Vagina (tissue), 2 donors: Measurements from ENCODE around the gene MEIS1.

Source experiments
- POLR2A ChIP-seq, 2 donors: fragments of 450-650 bp; IDR thresholded peaks; one replicate each; pipeline ENCODE4 v1.6.1; 2017; ENCODE audit warnings: antibody characterized with exemption in 2 of 2, mild to moderate bottlenecking in 2 of 2, moderate library complexity in 2 of 2
- POLR2AphosphoS5 ChIP-seq, 2 donors: sonication (generic); formaldehyde crosslinking; IDR thresholded peaks; one replicate each; pipeline ENCODE4 v1.9.0; 2017; ENCODE audit warnings: antibody characterized with exemption in 2 of 2, mild to moderate bottlenecking in 2 of 2, low read depth in 1 of 2; ENCODE audit not compliant: insufficient read depth in 1 of 2
- TF ChIP-seq, protein P1 (sequence below), 3 experiments: fragments of 450-650 bp in 2 of 3; fragments of 200-600 bp in 1 of 3; sonication (generic) in 1 of 3; IDR thresholded peaks; one replicate each; pipeline ENCODE4 v1.5.1; 2017 to 2019; ENCODE audit warnings: antibody characterized with exemption in 3 of 3, mild to moderate bottlenecking in 2 of 3, moderate library complexity in 2 of 3

DNA sequence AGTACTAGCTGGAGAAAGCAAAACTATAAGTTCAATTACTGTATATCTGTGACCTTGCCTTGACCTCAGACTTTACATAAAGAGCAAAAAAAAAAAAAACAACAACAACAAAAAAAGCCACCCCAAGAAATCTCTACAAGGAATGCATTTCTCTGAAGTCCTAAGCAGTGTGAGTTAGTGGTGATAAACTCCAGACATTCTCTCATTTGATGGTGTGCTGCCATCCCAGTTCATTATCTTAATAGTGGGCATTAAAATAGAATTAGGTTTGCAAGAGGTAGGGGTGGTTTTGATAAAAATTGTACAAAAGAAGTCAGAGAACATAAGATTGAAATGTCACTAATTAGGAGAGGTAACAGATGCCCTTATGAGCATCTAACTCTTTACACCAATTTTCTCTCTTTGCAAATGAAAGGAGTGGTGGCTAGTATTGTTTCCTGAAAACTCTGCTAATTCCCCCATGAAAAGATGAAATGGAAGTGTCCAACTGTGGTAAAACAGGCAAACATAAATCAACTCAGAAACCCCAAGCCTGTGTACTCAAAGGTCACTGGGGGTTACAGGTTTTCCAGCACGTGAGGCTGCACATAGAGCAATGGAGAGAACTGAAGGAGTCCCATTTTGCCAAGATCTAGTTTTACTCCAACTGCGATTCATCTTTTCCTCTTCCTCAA, 131.9 kb downstream of the MEIS1 start:
- TF ChIP-seq, protein P1, sequence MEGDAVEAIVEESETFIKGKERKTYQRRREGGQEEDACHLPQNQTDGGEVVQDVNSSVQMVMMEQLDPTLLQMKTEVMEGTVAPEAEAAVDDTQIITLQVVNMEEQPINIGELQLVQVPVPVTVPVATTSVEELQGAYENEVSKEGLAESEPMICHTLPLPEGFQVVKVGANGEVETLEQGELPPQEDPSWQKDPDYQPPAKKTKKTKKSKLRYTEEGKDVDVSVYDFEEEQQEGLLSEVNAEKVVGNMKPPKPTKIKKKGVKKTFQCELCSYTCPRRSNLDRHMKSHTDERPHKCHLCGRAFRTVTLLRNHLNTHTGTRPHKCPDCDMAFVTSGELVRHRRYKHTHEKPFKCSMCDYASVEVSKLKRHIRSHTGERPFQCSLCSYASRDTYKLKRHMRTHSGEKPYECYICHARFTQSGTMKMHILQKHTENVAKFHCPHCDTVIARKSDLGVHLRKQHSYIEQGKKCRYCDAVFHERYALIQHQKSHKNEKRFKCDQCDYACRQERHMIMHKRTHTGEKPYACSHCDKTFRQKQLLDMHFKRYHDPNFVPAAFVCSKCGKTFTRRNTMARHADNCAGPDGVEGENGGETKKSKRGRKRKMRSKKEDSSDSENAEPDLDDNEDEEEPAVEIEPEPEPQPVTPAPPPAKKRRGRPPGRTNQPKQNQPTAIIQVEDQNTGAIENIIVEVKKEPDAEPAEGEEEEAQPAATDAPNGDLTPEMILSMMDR (IDR thresholded peaks at IDR 0.05), result no peak
- TF ChIP-seq POLR2A (IDR thresholded peaks at IDR 0.05), result no peak
- TF ChIP-seq POLR2AphosphoS5 (IDR thresholded peaks at IDR 0.05; ENCODE audit: insufficient read depth in 1 of 2, low read depth in 1 of 2), result no peak
